ENCODE measurements around the gene CRKL. TPM values are rescaled to one million over a fixed set of nuclear protein-coding genes. Genes with fewer than 3 reads are reported as not detected.

CRKL gene
- total RNA-seq, 1 donor from 2014 or later, result 91.0 TPM

- no peaks in the 10 kb centered on the region for H3K27me3 ChIP-seq
Measured at GRCh38 chr22:20975541-20976290, 58.5 kb downstream of the CRKL start.

DNA sequence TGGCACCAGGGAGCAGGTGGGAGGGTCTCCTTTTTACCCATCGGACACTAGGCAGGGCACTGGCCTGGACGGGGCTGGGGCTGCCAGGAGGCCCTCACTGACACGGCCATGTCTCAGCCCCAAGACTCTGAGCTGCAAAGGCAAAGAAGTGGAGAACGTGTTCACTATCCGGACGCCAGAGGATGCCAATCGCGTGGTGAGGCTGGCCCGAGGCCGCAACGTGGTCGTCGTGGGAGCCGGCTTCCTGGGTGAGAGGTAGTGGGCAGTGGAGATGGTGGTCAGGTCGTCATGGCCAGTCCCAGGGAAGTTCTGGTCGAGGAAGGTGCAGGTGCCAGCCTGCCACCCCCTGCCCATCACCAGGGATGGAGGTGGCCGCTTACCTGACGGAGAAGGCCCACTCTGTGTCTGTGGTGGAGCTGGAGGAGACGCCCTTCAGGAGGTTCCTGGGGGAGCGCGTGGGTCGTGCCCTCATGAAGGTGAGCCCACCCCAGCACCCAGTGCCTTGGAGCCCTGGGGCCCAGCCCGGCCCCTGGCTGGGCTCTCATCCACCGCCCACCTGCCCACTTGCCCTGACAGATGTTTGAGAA lies 59.2 kb downstream of the CRKL start:
- DNase-seq (ENCODE audit: low spot score), result no peak
- Mint-ChIP-seq H3K9me3 (no peaks in the 10 kb centered on the region), H3K36me3 (no peaks in the 10 kb centered on the region), H3K27me3 (ENCODE audit: insufficient read depth, low read depth) (peaks cover 22% of the 10 kb centered on the region), H3K4me3 (no peak overlapping the region), H3K27ac (no peak overlapping the region), H3K4me1 (peaks cover 25% of the 10 kb centered on the region)
- Histone ChIP-seq H3K4me1 (peaks cover 41% of the 10 kb centered on the region), H3K36me3 (no peaks in the 10 kb centered on the region), H3K4me2 (no peak overlapping the region), H3F3A (ENCODE audit: low read depth) (peaks cover 41% of the 10 kb centered on the region), H4K20me1 (ENCODE audit: low read depth) (peaks cover 5% of the 10 kb centered on the region), H3K9me3 (ENCODE audit: low read depth) (no peaks in the 10 kb centered on the region), H3K9ac (no peak overlapping the region), H3K4me3 (no peak overlapping the region), H3K79me2 (ENCODE audit: low read depth) (peaks cover 7% of the 10 kb centered on the region), H3K27me3 (no peaks in the 10 kb centered on the region), H3K27ac (no peak overlapping the region), H2AFZ (replicated peaks) (no peak overlapping the region)
- no peak for TF ChIP-seq EZH2 (IDR thresholded peaks at IDR 0.05)
- TF ChIP-seq CTCF (IDR thresholded peaks at IDR 0.05), result no peak
- TF ChIP-seq EZH2phosphoT487 (IDR thresholded peaks at IDR 0.05), result no peak

More at GRCh38 chr22:20975541-20976290, 58.5 kb downstream of the CRKL start:
- no peaks in the 10 kb centered on the region for H3K36me3 Mint-ChIP-seq
- no peaks in the 10 kb centered on the region for H3K9me3 Mint-ChIP-seq
- Histone ChIP-seq H3K4me3 (no peak overlapping the region), H3K79me2 (ENCODE audit: low read depth) (peaks cover under 1% of the 10 kb centered on the region), H3K4me1 (peaks cover 42% of the 10 kb centered on the region), H3K27ac (no peak overlapping the region), H2AFZ (replicated peaks) (no peak overlapping the region), H3F3A (ENCODE audit: low read depth) (peaks cover 43% of the 10 kb centered on the region), H3K9ac (no peak overlapping the region), H3K4me2 (no peak overlapping the region), H3K36me3 (no peaks in the 10 kb centered on the region), H3K9me3 (ENCODE audit: low read depth) (no peaks in the 10 kb centered on the region), H4K20me1 (ENCODE audit: low read depth) (peaks cover 8% of the 10 kb centered on the region)
- no peak overlapping the region for H3K4me3 Mint-ChIP-seq
- peaks cover 27% of the 10 kb centered on the region for H3K4me1 Mint-ChIP-seq
- TF ChIP-seq EZH2 (IDR thresholded peaks at IDR 0.05), result no peak
- no peak for TF ChIP-seq EZH2phosphoT487 (IDR thresholded peaks at IDR 0.05)
- no peak for TF ChIP-seq CTCF (IDR thresholded peaks at IDR 0.05)
- peaks cover 22% of the 10 kb centered on the region for H3K27me3 Mint-ChIP-seq (ENCODE audit: insufficient read depth, low read depth)
- no peak overlapping the region for H3K27ac Mint-ChIP-seq
- no peak for DNase-seq (ENCODE audit: low spot score)

GRCh38 chr22:20977019-20977418 lies 59.8 kb downstream of the CRKL start:
- Histone ChIP-seq H3K4me2 (no peak overlapping the region), H3K36me3 (no peaks in the 10 kb centered on the region), H3F3A (ENCODE audit: low read depth) (peaks cover 37% of the 10 kb centered on the region), H4K20me1 (ENCODE audit: low read depth) (no peaks in the 10 kb centered on the region), H3K27ac (no peak overlapping the region), H3K4me1 (peaks cover 37% of the 10 kb centered on the region), H3K4me3 (no peak overlapping the region), H2AFZ (replicated peaks) (no peak overlapping the region), H3K27me3 (no peaks in the 10 kb centered on the region), H3K9me3 (ENCODE audit: low read depth) (no peaks in the 10 kb centered on the region), H3K79me2 (ENCODE audit: low read depth) (peaks cover 9% of the 10 kb centered on the region), H3K9ac (no peak overlapping the region)
- H3K4me1 Mint-ChIP-seq, result peaks cover 22% of the 10 kb centered on the region
- H3K4me3 Mint-ChIP-seq, result no peak overlapping the region
- H3K27me3 Mint-ChIP-seq (ENCODE audit: insufficient read depth, low read depth), result peaks cover 18% of the 10 kb centered on the region
- H3K27ac Mint-ChIP-seq, result no peak overlapping the region
- no peak for DNase-seq (ENCODE audit: low spot score)
- H3K36me3 Mint-ChIP-seq, result no peaks in the 10 kb centered on the region
- no peaks in the 10 kb centered on the region for H3K9me3 Mint-ChIP-seq
- TF ChIP-seq EZH2 (IDR thresholded peaks at IDR 0.05) (no peak), EZH2phosphoT487 (IDR thresholded peaks at IDR 0.05) (no peak), CTCF (IDR thresholded peaks at IDR 0.05) (no peak)

Data from neural progenitor cell (in vitro differentiated cells).